Vagina (tissue), 2 donors: ENCODE results near the gene MS4A7. TPM values are rescaled to one million over a fixed set of nuclear protein-coding genes. Genes with fewer than 3 reads are reported as not detected.

Experiments
- DNase-seq, 2 donors: peaks; one replicate each; pipeline ENCODE4 v3.0.0-alpha.2; 2017; ENCODE audit errors: extremely low spot score in 2 of 2
- H3K27ac ChIP-seq: fragments of 200-600 bp; sonication (generic); one replicate; pipeline ENCODE4 v1.5.1; 2019
- H3K27me3 ChIP-seq: fragments of 200-600 bp; sonication (generic); one replicate; pipeline ENCODE4 v1.5.1; 2019
- H3K36me3 ChIP-seq, 2 donors: fragments of 200-600 bp; sonication (generic); one replicate each; pipeline ENCODE4 v1.5.1; 2017 to 2019
- H3K4me1 ChIP-seq: fragments of 200-600 bp; sonication (generic); one replicate; pipeline ENCODE4 v1.5.1; 2019
- H3K4me3 ChIP-seq, 2 donors: fragments of 200-600 bp; sonication (generic); 1 replicate in 1 of 2; 2 replicates in 1 of 2; pipeline ENCODE4 v1.5.1; 2016 to 2019
- H3K9me3 ChIP-seq: fragments of 200-600 bp; sonication (generic); one replicate; pipeline ENCODE4 v1.5.1; 2019
- CTCF ChIP-seq, 3 experiments: fragments of 450-650 bp in 2 of 3; fragments of 200-600 bp in 1 of 3; sonication (generic) in 1 of 3; IDR thresholded peaks; one replicate each; pipeline ENCODE4 v1.5.1; 2017 to 2019; ENCODE audit warnings: antibody characterized with exemption in 3 of 3, mild to moderate bottlenecking in 2 of 3, moderate library complexity in 2 of 3
- POLR2A ChIP-seq, 2 donors: fragments of 450-650 bp; IDR thresholded peaks; one replicate each; pipeline ENCODE4 v1.6.1; 2017; ENCODE audit warnings: antibody characterized with exemption in 2 of 2, mild to moderate bottlenecking in 2 of 2, moderate library complexity in 2 of 2
- POLR2AphosphoS5 ChIP-seq, 2 donors: sonication (generic); formaldehyde crosslinking; IDR thresholded peaks; one replicate each; pipeline ENCODE4 v1.9.0; 2017; ENCODE audit warnings: antibody characterized with exemption in 2 of 2, mild to moderate bottlenecking in 2 of 2, low read depth in 1 of 2; ENCODE audit not compliant: insufficient read depth in 1 of 2
- intact Hi-C: fragments of 100-400 bp; cut with DNase I; formaldehyde crosslinking; loops from one replicate; pipeline ENCODE4 v1.15.1; 2023
- total RNA-seq: library from RNA; depleted of rRNA; stranded (reverse); fragments of >200 nt; gene quantifications from one replicate; pipeline ENCODE4 v1.2.3, GENCODE V29; 2016

MS4A7 gene
- total RNA-seq, 1 donor from 2014 or later: 23.3 TPM

DNA sequence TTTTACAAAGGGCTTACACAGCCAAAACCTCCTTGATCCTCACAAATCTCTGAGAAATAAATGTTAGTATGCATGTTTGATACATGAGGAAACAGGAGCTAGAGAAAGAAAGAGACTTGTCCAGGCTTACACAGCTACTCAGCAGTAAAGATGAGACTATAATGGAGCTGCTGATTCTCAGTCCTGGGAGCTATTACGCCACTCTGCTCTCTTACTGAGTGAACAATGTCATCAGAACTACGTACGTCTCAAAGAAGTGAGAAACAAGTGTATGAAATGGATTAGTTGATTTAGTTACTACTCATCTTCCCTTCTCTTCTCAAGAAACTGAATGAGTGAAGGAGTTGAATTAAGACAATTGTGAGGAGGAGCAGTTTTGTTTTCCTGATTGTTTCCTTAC lies 39.0 kb upstream of the MS4A7 start:
- H3K4me1 ChIP-seq: no peaks in the 10 kb centered on the region
- no peak overlapping the region for H3K4me3 ChIP-seq
- DNase-seq: no peak
- intact Hi-C loops: no loop called here
- H3K9me3 ChIP-seq: no peaks in the 10 kb centered on the region
- no peak for TF ChIP-seq POLR2A (IDR thresholded peaks at IDR 0.05)
- no peak for TF ChIP-seq POLR2AphosphoS5 (IDR thresholded peaks at IDR 0.05; ENCODE audit: insufficient read depth in 1 of 2, low read depth in 1 of 2)
- TF ChIP-seq CTCF (IDR thresholded peaks at IDR 0.05): no peak
- H3K27ac ChIP-seq: no peak overlapping the region
- no peaks in the 10 kb centered on the region for H3K27me3 ChIP-seq
- H3K36me3 ChIP-seq: no peaks in the 10 kb centered on the region

DNA sequence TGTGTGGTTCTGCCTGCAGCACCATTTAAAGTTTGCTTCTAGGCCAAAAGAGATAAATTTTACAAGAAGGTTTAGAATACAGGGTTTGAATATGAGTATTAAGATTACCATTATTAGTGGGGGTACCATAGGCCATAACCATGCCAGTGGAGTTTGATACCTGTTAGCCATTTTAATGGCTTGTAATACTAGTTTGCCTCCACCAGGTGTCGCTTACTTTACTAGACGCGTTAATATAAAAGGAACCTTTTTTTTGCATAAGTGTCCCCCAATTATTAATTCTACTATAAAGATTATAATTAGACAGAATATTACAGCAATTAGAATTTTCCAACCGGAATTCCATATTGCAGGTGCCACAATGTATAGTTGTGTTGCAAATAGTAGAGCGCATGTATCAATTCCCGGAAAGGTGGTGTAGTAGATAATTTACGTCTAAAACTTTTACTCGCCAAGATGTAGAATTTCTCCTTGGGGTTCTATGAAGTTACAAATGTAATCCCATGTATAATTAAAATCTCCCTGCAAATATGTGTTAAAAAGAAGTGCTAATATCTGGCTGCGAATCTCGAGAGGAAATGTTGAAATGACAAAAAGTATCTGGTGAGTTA lies 35.1 kb upstream of the MS4A7 start:
- TF ChIP-seq CTCF (IDR thresholded peaks at IDR 0.05): no peak
- TF ChIP-seq POLR2A (IDR thresholded peaks at IDR 0.05): no peak
- TF ChIP-seq POLR2AphosphoS5 (IDR thresholded peaks at IDR 0.05; ENCODE audit: insufficient read depth in 1 of 2, low read depth in 1 of 2): no peak
- no peak for DNase-seq

DNA sequence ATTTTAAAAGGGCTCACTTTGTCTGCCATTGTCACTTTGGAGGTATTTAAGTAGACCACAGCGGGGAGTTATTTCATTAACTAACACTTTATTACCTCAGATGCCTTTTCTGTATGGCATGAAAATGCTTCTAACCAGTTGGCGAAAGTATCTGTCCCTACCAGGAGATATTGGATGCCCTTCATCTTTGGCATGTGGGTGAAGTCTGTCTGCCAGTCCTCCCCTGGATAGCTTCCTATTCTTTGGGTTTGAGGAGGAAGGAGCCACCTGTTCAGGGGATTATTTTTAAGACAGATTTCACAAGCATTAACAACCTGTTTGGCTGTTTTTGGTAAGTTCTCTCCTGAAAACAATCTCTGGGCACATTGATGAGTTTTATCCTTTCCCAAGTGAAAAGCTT lies 34.2 kb upstream of the MS4A7 start:
- H3K4me3 ChIP-seq: no peak overlapping the region
- intact Hi-C loops: no loop called here

More for the DNA sequence above, 35.1 kb upstream of the MS4A7 start:
- Histone ChIP-seq H3K4me1 (no peaks in the 10 kb centered on the region), H3K36me3 (no peaks in the 10 kb centered on the region), H3K9me3 (no peaks in the 10 kb centered on the region), H3K27me3 (no peaks in the 10 kb centered on the region), H3K27ac (no peak overlapping the region), H3K4me3 (no peak overlapping the region)
- intact Hi-C loops: no loop called here

GRCh38 chr11:60345489-60345888 lies 32.8 kb upstream of the MS4A7 start:
- Histone ChIP-seq H3K36me3 (no peaks in the 10 kb centered on the region), H3K27ac (no peak overlapping the region), H3K4me3 (no peak overlapping the region), H3K27me3 (no peaks in the 10 kb centered on the region), H3K9me3 (no peaks in the 10 kb centered on the region), H3K4me1 (no peaks in the 10 kb centered on the region)
- intact Hi-C loops: no loop called here
- TF ChIP-seq POLR2AphosphoS5 (IDR thresholded peaks at IDR 0.05; ENCODE audit: insufficient read depth in 1 of 2, low read depth in 1 of 2) (no peak), POLR2A (IDR thresholded peaks at IDR 0.05) (no peak), CTCF (IDR thresholded peaks at IDR 0.05) (no peak)
- DNase-seq: no peak

More for the DNA sequence above, 34.2 kb upstream of the MS4A7 start:
- DNase-seq: no peak
- TF ChIP-seq POLR2A (IDR thresholded peaks at IDR 0.05): no peak
- TF ChIP-seq POLR2AphosphoS5 (IDR thresholded peaks at IDR 0.05; ENCODE audit: insufficient read depth in 1 of 2, low read depth in 1 of 2): no peak
- no peak for TF ChIP-seq CTCF (IDR thresholded peaks at IDR 0.05)
- Histone ChIP-seq H3K4me1 (no peaks in the 10 kb centered on the region), H3K36me3 (no peaks in the 10 kb centered on the region), H3K27ac (no peak overlapping the region), H3K27me3 (no peaks in the 10 kb centered on the region), H3K9me3 (no peaks in the 10 kb centered on the region)

DNA sequence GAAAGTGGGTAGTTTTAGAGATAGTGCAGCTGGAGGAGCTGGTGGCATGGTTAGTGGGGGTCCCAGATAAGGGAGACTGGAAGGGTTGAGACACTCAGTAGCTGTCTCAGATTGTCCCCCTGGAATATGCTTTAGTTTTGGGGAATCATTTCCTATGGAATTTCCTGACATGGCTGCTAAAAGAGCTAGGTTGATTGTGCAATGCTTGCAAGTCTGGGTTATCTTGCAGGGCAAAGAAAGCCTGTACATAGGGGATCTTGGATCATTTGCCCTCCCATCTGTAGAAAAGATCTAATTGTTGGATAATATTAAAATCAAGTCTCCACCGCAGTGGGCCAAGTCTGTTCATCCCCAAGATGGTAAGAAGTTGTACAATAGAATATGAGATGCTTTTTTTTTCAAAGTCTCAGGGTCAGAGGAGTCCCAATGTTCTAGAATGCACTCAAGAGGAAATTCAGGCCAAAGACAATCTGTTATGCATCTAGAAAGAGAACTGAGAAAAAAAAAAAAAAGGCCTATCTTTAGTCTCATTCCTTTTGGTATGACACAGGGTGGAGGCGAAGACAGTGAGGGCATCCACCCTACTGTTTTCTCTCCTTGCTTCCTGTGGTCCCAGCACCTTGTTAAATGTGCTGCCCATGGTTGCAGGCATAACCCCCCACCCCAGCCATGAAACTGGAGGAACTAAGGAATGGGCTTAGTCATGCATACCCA lies 31.1 kb upstream of the MS4A7 start:
- no peaks in the 10 kb centered on the region for H3K27me3 ChIP-seq
- intact Hi-C loops: no loop called here
- no peak for DNase-seq
- H3K4me3 ChIP-seq: no peak overlapping the region
- no peaks in the 10 kb centered on the region for H3K36me3 ChIP-seq
- TF ChIP-seq POLR2AphosphoS5 (IDR thresholded peaks at IDR 0.05; ENCODE audit: insufficient read depth in 1 of 2, low read depth in 1 of 2) (no peak), POLR2A (IDR thresholded peaks at IDR 0.05) (no peak), CTCF (IDR thresholded peaks at IDR 0.05) (no peak)
- H3K27ac ChIP-seq: no peak overlapping the region
- no peaks in the 10 kb centered on the region for H3K9me3 ChIP-seq
- no peaks in the 10 kb centered on the region for H3K4me1 ChIP-seq
